HG03066 (cell line): Measurements from ENCODE around the gene THSD7A.
A peak's percentile ranks its signal among the peaks of the same experiment; 100 is the strongest.

Source experiments
- ATAC-seq: cut with Tn5 transposase; IDR thresholded peaks from one replicate; pipeline ENCODE4 v1.9.1; 2021; ENCODE audit warnings: low read depth; ENCODE audit not compliant: unreplicated experiment

THSD7A gene

GRCh38 chr7:11345621-11346020 lies 486.4 kb downstream of the THSD7A start:
- ATAC-seq: no peak

- no peak for ATAC-seq
Measured at GRCh38 chr7:11343818-11344413, 488.1 kb downstream of the THSD7A start.

- ATAC-seq: no peak
Measured at GRCh38 chr7:11343136-11343535, 488.9 kb downstream of the THSD7A start.

GRCh38 chr7:11341285-11341944 lies 490.6 kb downstream of the THSD7A start:
- ATAC-seq: no peak

- no peak for ATAC-seq
Measured at GRCh38 chr7:11336432-11336831, 495.6 kb downstream of the THSD7A start.

- no peak for ATAC-seq
Measured at GRCh38 chr7:11335947-11336346, 496.1 kb downstream of the THSD7A start.

GRCh38 chr7:11332865-11333228 lies 499.2 kb downstream of the THSD7A start:
- ATAC-seq: peak; percentile 31

- ATAC-seq: peak; percentile 88
Measured at GRCh38 chr7:11332186-11332864, 499.7 kb downstream of the THSD7A start.

- ATAC-seq: no peak
Measured at GRCh38 chr7:11331128-11332102, 500.6 kb downstream of the THSD7A start.

- no peak for ATAC-seq
Measured at GRCh38 chr7:11330717-11331116, 501.3 kb downstream of the THSD7A start.

- no peak for ATAC-seq
Measured at GRCh38 chr7:11330208-11330607, 501.8 kb downstream of the THSD7A start.

- no peak for ATAC-seq
Measured at GRCh38 chr7:11329626-11330025, 502.4 kb downstream of the THSD7A start.

GRCh38 chr7:11328309-11328708 lies 503.7 kb downstream of the THSD7A start:
- ATAC-seq: no peak

GRCh38 chr7:11327633-11328032 lies 504.4 kb downstream of the THSD7A start:
- no peak for ATAC-seq
